GM19438 (cell line): Measurements from ENCODE around the gene EID2B.

Source experiments
- ATAC-seq: cut with Tn5 transposase; IDR thresholded peaks from one replicate; pipeline ENCODE4 v1.9.1; 2021; ENCODE audit warnings: low read depth; ENCODE audit not compliant: unreplicated experiment

The EID2B gene, protein sequence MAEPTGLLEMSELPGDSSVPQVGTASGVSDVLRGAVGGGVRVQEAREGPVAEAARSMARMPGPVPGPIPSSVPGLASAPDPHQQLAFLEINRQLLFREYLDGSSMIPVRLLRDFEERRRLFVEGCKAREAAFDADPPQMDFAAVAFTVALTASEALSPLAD

DNA sequence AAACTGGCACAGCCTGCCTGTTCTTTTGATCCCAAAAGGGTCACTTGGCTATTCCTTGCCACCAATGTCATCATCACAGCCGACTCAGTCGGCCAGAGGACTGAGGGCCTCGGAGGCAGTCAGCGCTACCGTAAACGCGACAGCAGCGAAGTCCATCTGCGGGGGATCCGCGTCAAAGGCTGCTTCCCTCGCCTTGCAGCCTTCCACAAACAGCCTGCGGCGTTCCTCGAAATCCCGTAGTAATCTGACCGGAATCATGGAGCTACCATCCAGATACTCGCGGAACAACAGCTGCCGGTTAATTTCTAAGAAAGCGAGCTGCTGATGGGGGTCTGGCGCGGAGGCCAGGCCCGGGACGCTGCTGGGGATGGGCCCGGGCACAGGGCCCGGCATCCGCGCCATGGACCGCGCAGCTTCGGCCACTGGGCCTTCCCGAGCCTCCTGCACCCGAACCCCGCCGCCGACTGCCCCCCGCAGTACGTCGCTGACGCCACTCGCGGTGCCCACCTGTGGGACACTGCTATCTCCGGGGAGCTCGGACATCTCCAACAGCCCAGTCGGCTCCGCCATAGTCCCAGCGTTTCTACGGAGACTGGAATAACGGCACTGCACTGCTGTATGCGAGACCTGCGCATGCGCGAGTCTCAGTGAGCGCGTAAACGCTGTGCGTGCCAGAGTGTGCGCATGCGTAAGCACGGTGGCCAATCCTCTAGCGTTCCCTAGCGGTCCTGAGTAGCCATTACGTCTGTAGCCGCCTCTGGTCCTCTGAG is at the start of gene EID2B:
Gene EID2B (minus strand): TSS at position 620 of the 770 bp plus-strand sequence. CDS start 50 bp downstream, at position 570.
- peak; percentile 87 for ATAC-seq

DNA sequence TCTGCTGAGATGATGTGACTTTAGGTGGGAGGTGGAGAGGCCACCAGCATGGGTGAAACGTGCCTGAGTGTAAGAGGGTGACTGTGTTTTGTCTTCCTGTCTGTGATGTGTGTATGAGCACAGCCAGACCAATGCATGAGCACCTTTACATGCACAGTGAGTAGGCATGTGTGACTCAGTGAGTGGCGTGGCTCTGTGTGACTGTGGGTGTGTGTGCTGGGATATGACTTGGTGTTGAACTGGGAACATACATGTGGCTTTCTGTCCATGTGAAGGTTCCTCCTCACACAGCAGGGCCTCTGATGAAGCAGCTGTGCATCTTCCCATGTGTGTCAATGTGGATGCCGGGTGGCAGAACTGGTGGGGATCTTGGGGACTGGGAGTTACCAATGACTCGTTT is 49.8 kb upstream of the EID2B start:
- ATAC-seq: no peak

DNA sequence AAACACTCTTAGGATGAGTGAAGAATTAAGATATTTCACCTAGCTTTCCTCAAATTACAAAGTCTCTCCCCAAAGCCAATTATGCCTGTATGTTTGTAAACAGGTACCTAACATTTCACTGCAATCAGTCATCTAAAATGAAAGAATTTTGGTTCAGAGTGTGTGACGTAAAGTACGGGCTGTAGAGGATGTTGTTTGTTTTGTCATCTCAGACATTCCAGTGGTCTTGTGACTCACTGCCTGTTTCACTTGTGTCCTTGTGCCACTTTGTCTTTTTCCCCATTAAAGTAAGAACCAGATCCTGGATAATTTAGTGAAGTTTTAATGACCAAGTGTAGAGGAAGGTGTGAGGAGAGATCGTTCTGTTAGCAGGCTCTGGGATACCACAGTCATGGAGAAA is 36.0 kb upstream of the EID2B start:
- ATAC-seq: no peak

DNA sequence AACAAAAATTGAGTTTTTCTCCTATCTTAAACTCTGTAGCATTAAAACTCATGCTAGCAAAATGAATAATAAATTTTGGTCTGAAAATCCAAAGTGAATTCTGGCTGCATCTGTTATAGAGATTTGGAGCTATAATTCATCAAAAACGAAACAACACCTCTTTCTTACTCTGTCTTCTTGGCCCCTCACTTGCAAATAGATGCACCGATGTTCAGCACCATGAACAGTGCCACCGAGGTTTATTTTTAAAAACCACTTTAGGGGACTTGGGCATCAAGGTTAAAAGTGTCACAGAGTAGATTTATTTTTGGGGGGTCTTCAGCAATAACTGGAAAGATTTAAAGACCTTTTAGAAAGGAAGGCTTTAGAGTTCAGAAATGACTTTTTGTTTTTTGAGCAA is 33.4 kb upstream of the EID2B start:
- no peak for ATAC-seq

DNA sequence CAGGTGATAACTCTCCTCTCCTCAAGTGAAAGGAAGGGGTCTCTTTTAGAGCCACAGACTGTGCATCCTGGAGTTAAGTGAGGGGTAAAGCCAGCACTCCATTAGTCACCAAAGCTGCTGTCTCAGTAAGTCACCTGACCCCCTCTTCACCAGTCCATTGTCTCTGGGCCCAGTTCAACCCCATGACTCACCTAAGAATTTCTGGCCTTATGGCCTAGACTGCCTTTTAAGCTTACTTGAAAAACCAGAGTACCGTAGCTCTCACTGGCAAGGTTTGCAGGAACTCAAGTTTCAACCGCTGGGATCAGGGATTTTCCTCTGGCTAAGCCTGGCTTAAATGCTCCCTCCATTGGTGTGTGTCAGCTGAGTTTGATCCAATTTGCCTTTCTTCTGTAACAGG is 30.8 kb upstream of the EID2B start:
- ATAC-seq: no peak

DNA sequence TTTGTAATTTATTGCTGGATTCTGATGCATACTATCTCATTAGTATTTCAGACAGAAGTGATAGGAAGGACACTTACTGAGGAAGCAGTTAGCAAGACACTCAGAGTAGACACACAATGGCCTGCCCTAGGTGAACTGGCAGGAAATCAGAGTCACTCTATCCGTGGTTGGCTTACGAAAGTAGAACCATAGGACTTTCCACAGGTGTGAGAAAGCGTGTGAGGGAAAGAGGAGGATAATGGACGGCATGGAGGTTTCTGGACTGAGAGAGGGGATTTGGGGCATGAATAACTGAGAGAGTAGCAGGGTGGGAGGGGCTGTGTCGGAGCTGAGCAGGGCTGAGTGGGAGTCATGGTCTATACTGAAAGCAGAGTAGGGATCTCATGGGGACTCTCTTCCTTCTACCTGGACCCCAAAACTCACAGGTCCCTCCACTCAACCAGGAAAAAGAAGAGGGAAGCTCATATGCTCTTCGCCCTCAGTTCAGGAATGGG is 26.0 kb upstream of the EID2B start:
- ATAC-seq: no peak

DNA sequence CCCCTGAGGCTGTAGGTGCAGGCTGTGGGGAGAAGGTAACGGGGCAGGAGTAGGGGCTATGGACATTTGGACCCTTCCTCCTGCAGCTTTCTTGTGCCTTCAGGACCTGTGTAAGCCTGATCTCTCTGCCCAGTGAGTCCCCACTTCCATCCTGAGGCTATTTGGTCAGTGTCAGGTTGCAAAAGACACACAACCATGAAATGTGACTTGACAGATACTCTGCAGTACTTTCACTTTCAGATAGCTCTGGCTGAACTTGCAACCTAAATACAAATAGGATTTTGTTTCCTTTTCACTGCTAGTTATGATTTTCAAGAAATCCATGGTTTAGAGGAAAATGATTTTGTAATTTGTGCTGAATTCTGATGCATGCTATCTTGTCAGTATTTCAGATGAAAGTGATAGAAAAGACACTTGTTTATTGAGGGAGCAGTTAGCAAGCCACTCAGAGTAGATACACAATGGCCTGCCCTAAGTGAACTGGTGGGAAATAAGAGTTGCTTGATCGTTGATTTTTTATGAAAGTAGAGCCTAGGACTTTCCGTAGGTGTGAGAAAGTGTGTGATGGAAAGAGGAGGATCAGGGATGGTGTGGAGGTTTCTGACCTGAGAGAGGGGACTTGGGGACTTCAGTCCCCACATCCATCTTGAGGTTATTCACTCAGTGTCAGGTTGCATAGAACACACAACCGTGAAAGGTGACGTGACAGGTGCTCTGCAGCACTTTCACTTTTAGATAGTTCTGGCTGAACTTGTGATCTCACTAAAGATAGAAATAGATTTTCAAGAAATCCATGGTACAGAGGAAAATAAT is 25.4 kb upstream of the EID2B start:
- ATAC-seq: no peak

DNA sequence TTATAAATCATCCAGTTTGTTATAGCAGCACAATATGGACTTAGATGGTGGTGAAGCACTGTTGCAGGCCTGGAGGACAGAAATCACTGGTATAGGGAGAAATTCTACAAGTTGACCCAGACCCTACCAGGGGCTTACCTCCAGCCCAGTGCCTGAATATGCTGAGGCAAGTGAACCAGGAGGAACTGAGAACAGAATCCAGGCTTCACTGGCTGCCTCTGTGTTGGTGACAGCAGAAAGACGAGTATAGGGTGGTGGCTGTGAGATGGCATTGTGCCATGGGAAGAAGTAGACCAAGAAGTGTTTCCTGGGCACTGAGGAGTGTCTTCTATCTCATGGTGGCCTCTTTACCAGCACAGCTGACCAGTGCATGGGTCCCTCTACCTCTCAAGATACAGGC is 23.2 kb upstream of the EID2B start:
- ATAC-seq: no peak

DNA sequence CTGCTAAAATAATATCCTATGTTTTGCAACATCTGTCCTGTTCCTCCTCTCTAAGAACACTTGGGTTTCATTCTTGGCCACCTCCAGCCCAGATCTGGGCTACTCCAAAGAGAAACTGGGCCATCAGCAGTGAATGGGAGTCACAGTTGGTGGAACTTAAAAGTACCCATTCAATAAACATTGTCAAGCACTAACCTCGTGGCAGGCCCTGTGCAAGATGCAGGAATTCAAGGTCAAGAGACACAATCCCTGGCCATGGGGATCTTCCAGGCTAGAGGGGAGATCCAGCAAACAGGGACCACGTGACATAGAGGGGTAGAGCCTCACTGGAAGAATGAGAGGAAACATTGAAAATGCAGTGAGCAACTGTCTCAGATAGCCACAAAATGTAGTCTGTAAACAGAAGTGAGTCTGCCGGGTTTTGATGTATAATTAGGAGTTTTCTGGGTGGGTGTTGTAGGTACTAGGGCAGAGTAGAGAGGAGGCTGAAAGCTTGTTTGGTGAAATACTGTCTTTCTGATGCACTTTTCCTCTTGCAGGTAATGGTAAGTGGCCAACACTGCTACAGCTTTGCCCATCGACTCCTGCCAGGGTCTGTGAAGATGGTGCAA is 22.2 kb upstream of the EID2B start:
- no peak for ATAC-seq

DNA sequence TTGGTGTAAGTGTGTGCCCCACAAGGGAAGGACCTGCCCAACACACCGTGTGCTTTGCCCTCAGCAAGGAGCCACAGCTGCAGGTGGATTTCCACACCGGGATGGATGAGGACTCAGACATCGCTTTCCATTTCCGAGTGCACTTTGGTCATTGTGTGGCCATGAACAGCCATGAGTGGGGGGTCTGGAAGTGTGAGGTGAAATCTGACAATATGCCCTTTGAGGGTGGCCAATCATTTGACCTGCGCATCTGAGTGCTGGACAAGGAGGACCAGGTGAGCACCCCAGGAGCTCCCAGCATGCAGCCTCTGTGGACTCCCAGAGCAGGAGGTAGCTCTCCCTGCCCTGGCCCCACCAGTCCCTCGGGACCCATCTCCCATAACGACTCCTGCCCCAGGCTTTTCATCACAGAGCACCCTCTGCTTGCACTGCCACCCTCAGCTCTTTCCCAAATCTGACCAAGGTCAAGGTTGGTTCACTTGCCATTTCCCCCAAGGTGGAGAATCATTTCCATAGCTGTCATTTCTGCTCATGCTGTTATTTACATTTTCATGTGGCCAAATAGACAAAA is 20.5 kb upstream of the EID2B start:
- no peak for ATAC-seq

DNA sequence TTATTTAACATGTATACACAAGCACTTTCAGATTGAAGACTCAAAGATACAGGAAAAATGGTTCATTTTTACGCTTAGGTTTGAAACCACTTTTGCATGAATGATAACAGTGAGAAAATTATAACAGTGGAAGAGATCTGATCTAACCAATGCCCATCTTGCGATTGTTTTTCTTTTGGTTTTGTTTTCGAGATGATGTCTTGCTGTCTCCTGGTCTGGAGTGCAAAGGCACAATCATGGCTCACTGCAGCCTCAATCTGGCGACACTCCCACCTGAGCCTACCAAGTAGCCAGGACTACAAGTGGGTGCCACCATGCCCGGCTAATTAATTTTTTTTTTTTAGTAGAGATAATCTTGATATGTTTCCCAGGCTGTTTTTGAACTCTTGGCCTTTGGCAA is 17.5 kb upstream of the EID2B start:
- ATAC-seq: no peak

DNA sequence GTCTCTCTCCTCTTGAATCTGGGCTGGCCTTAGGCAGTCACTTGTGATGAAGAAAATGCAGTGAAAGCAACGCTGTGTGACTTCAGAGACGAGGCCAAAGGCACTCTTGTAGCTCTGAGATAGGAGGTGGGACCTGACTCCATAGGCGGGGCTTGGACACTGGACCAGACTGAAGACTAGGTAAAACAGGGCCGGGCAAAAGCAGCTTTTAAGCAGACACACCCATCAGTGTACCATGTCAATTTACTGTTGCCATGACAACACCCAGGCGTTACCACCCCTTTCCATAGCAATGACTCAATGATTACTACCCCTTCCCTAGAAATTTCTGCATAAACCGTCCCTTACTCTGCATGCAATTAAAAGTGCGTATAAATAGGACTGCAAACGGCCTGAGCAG is 13.9 kb upstream of the EID2B start:
- no peak for ATAC-seq

DNA sequence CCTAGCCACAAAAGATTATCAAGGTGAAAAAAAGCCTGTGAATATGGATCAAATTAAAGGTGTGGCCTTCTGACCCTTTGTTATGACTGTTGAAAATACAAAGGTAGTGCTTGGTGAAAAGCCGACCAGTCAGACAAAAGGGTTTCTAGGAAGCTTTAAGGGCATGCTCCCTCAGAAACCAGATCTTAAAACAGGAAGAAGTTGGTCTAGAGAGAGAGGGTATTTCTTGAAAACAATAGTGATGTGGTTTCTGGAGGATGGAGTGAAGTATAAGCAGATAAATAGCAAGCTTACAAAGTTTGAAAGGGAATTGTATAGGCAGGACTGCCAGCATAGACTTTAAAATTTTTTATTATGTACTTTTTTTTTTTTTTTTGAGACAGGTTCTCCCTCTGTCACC is 12.3 kb upstream of the EID2B start:
- ATAC-seq: no peak

DNA sequence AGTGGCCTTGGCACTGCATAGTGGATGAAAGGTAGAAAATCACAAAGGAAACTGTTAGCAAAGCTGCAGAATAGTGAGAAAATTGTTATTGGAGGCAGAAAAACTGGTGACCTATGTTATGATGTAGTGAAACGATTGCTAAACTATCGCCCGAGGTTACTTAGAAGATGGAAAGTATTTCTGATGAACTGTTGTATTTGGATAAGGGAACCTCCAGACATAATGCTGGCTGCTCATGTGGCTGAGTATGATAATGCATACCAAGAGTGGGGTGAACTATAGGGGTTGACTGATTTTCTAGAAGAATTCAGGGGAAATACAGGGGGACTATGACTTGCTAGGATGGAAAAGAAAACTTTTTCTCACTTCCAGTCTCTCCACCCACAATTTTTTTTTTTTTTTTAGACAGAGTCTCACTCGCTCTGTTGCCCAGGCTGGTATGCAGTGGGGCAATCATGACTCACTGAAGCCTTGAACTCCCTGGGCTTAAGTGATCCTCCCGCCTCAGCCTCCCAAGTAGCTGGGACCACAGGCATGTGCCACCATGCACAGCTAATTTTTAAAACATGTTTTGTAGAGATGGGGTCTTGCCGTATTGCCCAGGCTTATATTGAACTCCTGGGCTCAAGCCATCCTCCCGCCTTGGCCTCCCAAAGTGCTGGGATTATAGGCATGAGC is 11.7 kb upstream of the EID2B start:
- no peak for ATAC-seq

DNA sequence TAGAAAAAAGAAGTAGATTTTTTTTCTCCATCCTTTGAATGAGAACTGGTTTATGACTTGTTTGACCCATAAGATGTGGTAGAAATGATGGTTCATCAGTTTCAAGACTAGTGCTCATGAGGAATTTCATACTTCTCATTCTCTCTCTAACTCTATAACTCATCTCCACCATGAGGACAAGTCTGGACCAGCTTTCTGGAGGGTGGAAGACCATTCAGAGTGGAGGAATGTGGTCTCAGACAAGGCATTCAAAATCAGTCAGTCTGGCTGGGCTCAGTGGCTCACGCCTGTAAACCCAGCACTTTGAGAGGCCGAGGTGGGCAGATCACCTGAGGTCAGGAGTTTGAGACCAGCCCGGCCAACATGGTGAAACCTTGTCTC is 10.8 kb upstream of the EID2B start:
- ATAC-seq: no peak

DNA sequence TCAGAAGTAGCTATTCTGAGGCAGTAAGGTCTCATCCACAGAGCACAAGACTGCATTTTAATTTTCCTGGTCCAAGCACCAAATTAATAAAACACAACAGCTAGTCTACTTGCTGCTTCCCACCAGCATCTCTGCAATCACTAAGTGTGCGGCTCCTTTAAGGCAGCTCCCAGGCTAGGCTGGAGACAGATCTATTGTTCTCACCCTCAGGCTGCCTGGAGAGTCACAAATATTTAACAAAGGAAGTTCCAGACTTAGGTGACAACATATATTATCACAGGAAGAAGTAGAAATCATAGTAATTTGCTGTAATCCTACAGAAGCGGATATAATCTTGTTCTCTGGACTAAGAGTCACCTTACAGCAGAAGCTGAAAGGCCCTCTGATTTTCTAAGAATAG is 9.6 kb upstream of the EID2B start:
- ATAC-seq: no peak

DNA sequence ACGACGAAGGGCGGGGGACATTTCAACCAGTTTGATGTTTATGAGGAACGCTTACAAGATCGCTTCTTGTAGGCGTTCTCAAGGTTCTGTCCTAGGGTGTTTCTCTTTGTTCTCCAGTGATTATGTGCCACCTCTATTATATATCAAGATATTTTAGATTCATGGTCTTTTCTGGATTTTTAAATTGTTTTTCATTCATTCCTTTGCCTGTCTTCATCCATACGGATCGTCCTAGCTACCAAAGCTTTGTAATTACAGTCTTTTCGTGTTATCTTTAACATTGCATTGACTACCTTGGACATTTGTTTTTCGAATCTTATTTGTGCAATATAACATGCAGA is 7.7 kb upstream of the EID2B start:
- no peak for ATAC-seq

DNA sequence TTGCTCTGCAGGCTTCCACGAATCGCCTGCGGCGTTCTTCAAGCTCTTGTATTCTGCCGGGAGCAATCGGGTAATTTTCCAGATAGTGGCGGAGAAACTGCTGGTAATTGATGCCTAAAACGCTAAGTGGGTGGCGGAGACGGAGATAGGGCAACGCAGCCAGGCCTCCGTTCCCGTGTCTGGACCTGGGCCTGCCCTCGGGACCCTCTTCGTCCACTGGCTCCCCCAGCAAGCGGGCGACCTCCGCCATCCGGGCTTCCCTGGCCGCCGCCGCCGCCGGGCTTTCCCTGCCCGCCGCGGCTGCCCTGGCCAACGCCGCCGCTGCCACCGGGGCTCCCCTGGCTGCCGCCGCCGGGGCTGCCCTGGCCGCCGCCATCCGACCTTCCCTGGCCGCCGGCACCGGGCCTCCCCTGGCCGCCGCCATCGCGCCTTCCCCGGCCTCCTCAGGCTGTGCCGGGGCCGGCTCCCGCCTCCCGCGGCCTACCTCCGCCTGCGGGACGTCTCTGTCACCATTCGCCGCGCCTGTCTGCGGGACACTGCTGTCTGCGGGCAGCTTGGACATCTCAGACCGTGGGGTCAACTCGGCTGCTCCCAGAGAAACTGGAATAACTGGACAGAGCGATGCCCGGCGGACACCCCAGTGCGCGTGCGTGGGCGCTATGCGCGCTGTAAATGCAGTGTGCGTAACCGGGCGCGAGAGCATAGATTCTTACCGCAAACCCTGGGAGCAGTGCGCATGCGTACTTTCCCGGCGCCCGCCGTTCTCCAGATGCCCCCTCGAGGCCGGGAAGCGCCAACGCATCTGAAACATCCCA is 7.1 kb upstream of the EID2B start, which contains the start of gene EID2:
Gene EID2 (minus strand): TSS at position 644 of the 815 bp plus-strand sequence. CDS start 82 bp downstream, at position 562.
- no peak for ATAC-seq

DNA sequence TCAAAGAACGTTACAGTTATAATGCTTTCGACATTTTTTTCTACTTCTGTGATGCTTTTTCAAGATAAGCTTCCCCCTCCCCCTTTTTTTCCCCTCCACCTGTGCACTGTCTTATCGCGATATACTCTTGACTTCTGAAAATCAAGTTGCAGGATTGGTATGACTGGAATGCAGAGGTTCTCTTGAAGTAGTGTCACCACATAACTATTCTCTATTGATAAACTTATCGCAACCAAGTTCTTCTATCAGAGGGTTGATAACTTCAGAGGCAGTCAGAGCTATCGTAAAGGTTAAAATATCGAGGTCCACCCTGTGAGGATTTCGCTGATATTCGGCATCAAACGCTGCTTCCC is 6.5 kb upstream of the EID2B start:
- no peak for ATAC-seq
